HEK293T (cell line): ENCODE measurements around the gene WFDC2.

Experiments used
- ARNT ChIP-seq: fragments of 450-650 bp; IDR thresholded peaks from 2 replicates; pipeline ENCODE4 v1.6.1; 2017; ENCODE audit warnings: mild to moderate bottlenecking
- BHLHE40 ChIP-seq: fragments of 450-650 bp; IDR thresholded peaks from 2 replicates; pipeline ENCODE4 v1.6.1; 2016; ENCODE audit warnings: mild to moderate bottlenecking, moderate library complexity, borderline replicate concordance
- CTBP1 ChIP-seq: fragments of 450-650 bp; IDR thresholded peaks from 2 replicates; pipeline ENCODE4 v1.6.1; 2016; ENCODE audit warnings: borderline replicate concordance
- ELF4 ChIP-seq: fragments of 450-650 bp; IDR thresholded peaks from 2 replicates; pipeline ENCODE4 v1.6.1; 2017; ENCODE audit warnings: antibody characterized with exemption
- FOXA1 ChIP-seq: fragments of 450-650 bp; IDR thresholded peaks from 2 replicates; pipeline ENCODE4 v1.6.1; 2016; ENCODE audit warnings: mild to moderate bottlenecking
- FOXK2 ChIP-seq: fragments of 450-650 bp; IDR thresholded peaks from 2 replicates; pipeline ENCODE4 v1.6.1; 2016; ENCODE audit warnings: mild to moderate bottlenecking
- FOXM1 ChIP-seq: fragments of 450-650 bp; IDR thresholded peaks from 2 replicates; pipeline ENCODE4 v1.6.1; 2017; ENCODE audit warnings: mild to moderate bottlenecking, borderline replicate concordance
- L3MBTL2 ChIP-seq: fragments of 450-650 bp; conservative IDR thresholded peaks from 2 replicates; pipeline ENCODE4 v1.6.1; 2016; ENCODE audit warnings: mild to moderate bottlenecking
- LEF1 ChIP-seq: fragments of 450-650 bp; IDR thresholded peaks from 2 replicates; pipeline ENCODE4 v1.6.1; 2017; ENCODE audit warnings: mild to moderate bottlenecking, borderline replicate concordance
- NFRKB ChIP-seq: fragments of 450-650 bp; IDR thresholded peaks from 2 replicates; pipeline ENCODE4 v1.6.1; 2016; ENCODE audit warnings: mild to moderate bottlenecking, moderate library complexity
- SP1 ChIP-seq: fragments of 450-650 bp; IDR thresholded peaks from 2 replicates; pipeline ENCODE4 v1.6.1; 2017
- SUZ12 ChIP-seq: fragments of 450-650 bp; IDR thresholded peaks from 2 replicates; pipeline ENCODE4 v1.6.1; 2016; ENCODE audit warnings: mild to moderate bottlenecking
- TARDBP ChIP-seq: fragments of 450-650 bp; IDR thresholded peaks from 2 replicates; pipeline ENCODE4 v1.6.1; 2016
- ZNF384 ChIP-seq: fragments of 450-650 bp; IDR thresholded peaks from 2 replicates; pipeline ENCODE4 v1.6.1; 2016

DNA sequence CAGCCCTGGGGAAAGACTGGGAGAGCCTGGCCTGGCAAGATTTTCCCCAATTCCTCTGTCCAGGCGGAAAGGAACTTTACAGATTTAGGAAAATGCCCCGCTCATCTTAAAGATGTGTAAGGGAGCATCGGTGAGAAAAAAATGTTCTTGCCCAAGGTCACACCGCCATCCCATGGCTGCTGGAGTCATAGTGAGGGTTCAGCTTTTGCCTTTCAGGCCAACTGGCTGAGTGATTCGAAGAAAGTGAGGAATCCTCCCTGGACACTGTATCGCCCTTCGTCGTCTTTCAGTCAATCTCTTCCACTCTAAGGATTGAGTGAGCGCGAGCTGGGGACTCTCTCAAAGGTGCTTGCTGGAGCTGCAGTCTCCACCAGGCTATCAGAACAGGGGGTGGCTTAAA is 1.4 kb downstream of the WFDC2 start:
- no peak for TF ChIP-seq NFRKB
- TF ChIP-seq SP1, result no peak
- no peak for TF ChIP-seq ZNF384
- no peak for TF ChIP-seq TARDBP
- TF ChIP-seq LEF1, result no peak
- no peak for TF ChIP-seq FOXM1
- TF ChIP-seq FOXK2, result no peak
- TF ChIP-seq ELF4, result no peak
- TF ChIP-seq CTBP1, result no peak
- TF ChIP-seq FOXA1, result no peak
- TF ChIP-seq BHLHE40, result no peak
- TF ChIP-seq L3MBTL2, result no peak
- no peak for TF ChIP-seq SUZ12
- TF ChIP-seq ARNT, result no peak
